CD4-positive, alpha-beta T cell treated with Interleukin-17A for 4 hours (primary cell): Measurements from ENCODE around the gene AGMO.

Source experiments
- DNase-seq: peaks from one replicate; pipeline ENCODE4 v3.0.0-alpha.2; 2020; ENCODE audit warnings: mixed read lengths

AGMO gene

GRCh38 chr7:15494711-15495110 is 67.1 kb downstream of the AGMO start:
- DNase-seq: no peak

GRCh38 chr7:15491361-15491760 is 70.5 kb downstream of the AGMO start:
- no peak for DNase-seq

GRCh38 chr7:15490291-15490690 is 71.5 kb downstream of the AGMO start:
- no peak for DNase-seq

- no peak for DNase-seq
These were observed 72.0 kb downstream of the AGMO start for GRCh38 chr7:15489861-15490260.

GRCh38 chr7:15489383-15489782 is 72.4 kb downstream of the AGMO start:
- DNase-seq: no peak

- DNase-seq: no peak
These were observed 73.4 kb downstream of the AGMO start for GRCh38 chr7:15488401-15488800.

- no peak for DNase-seq
These were observed 73.9 kb downstream of the AGMO start for GRCh38 chr7:15487896-15488295.

- DNase-seq: no peak
These were observed 75.8 kb downstream of the AGMO start for GRCh38 chr7:15485998-15486397.

GRCh38 chr7:15485431-15485830 is 76.4 kb downstream of the AGMO start:
- DNase-seq: no peak

GRCh38 chr7:15481132-15481531 is 80.7 kb downstream of the AGMO start:
- no peak for DNase-seq

- DNase-seq: no peak
These were observed 83.4 kb downstream of the AGMO start for GRCh38 chr7:15478401-15478800.

- no peak for DNase-seq
These were observed 85.3 kb downstream of the AGMO start for GRCh38 chr7:15476531-15476918.

GRCh38 chr7:15475808-15476530 is 85.8 kb downstream of the AGMO start:
- no peak for DNase-seq

- DNase-seq: no peak
These were observed 90.2 kb downstream of the AGMO start for GRCh38 chr7:15471669-15471950.

- DNase-seq: no peak
These were observed 90.8 kb downstream of the AGMO start for GRCh38 chr7:15470825-15471668.

GRCh38 chr7:15464667-15465121 is 97.1 kb downstream of the AGMO start:
- DNase-seq: no peak

- no peak for DNase-seq
These were observed 97.8 kb downstream of the AGMO start for GRCh38 chr7:15463801-15464666.

GRCh38 chr7:15462721-15463389 is 99.0 kb downstream of the AGMO start:
- DNase-seq: no peak

GRCh38 chr7:15461576-15461975 is 100.2 kb downstream of the AGMO start:
- no peak for DNase-seq

- DNase-seq: no peak
These were observed 102.7 kb downstream of the AGMO start for GRCh38 chr7:15459018-15459615.

- no peak for DNase-seq
These were observed 103.5 kb downstream of the AGMO start for GRCh38 chr7:15457990-15458955.
